ENCODE measurements around the gene NEU4.
"Not testable (repeated sequence)": the region's sequence is repeated elsewhere in the genome, so short reads cannot be mapped to it uniquely, and the experiment has no call there.

NEU4 gene

GRCh38 chr2:241777170-241777685 is 31.8 kb upstream of the NEU4 start:
- no peak for TF ChIP-seq CTCF (IDR thresholded peaks at IDR 0.05; ENCODE audit: unreplicated experiment in 3 of 3)
- Mint-ChIP-seq H3K9me3 (peaks cover 7% of the 10 kb centered on the region), H3K4me1 (peaks cover 3% of the 10 kb centered on the region), H3K27me3 (ENCODE audit: low read depth) (no peaks in the 10 kb centered on the region), H3K4me3 (no peak overlapping the region), H3K36me3 (ENCODE audit: low read depth) (no peaks in the 10 kb centered on the region), H3K27ac (no peak overlapping the region)

GRCh38 chr2:241777686-241778627 is 31.0 kb upstream of the NEU4 start:
- Mint-ChIP-seq H3K36me3 (ENCODE audit: low read depth) (no peaks in the 10 kb centered on the region), H3K4me3 (no peak overlapping the region), H3K9me3 (peaks cover 10% of the 10 kb centered on the region), H3K27me3 (ENCODE audit: low read depth) (no peaks in the 10 kb centered on the region), H3K4me1 (no peaks in the 10 kb centered on the region), H3K27ac (no peak overlapping the region)
- TF ChIP-seq CTCF (IDR thresholded peaks at IDR 0.05; ENCODE audit: unreplicated experiment in 3 of 3), result no peak

- Mint-ChIP-seq H3K27ac (no peak overlapping the region), H3K36me3 (ENCODE audit: low read depth) (no peaks in the 10 kb centered on the region), H3K4me3 (no peak overlapping the region), H3K27me3 (ENCODE audit: low read depth) (no peaks in the 10 kb centered on the region), H3K4me1 (no peaks in the 10 kb centered on the region), H3K9me3 (peaks cover 14% of the 10 kb centered on the region)
- no peak for TF ChIP-seq CTCF (IDR thresholded peaks at IDR 0.05; ENCODE audit: unreplicated experiment in 3 of 3)
These were observed 27.9 kb upstream of the NEU4 start for GRCh38 chr2:241780939-241781569.

- H3K4me3 Mint-ChIP-seq; H3K27ac Mint-ChIP-seq; H3K4me1 Mint-ChIP-seq; H3K36me3 Mint-ChIP-seq (ENCODE audit: low read depth); H3K27me3 Mint-ChIP-seq (ENCODE audit: low read depth): not testable (repeated sequence)
- peaks cover 22% of the 10 kb centered on the region for H3K9me3 Mint-ChIP-seq
These were observed 26.9 kb upstream of the NEU4 start for GRCh38 chr2:241782053-241782452.

GRCh38 chr2:241788135-241788534 is 20.9 kb upstream of the NEU4 start:
- Mint-ChIP-seq H3K36me3 (ENCODE audit: low read depth) (peaks cover 8% of the 10 kb centered on the region), H3K27me3 (ENCODE audit: low read depth) (no peaks in the 10 kb centered on the region), H3K4me1 (no peaks in the 10 kb centered on the region), H3K4me3 (no peak overlapping the region), H3K27ac (no peak overlapping the region), H3K9me3 (peaks cover 44% of the 10 kb centered on the region)
- TF ChIP-seq CTCF (IDR thresholded peaks at IDR 0.05; ENCODE audit: unreplicated experiment in 3 of 3), result no peak

GRCh38 chr2:241788572-241788971 is 20.4 kb upstream of the NEU4 start:
- Mint-ChIP-seq H3K9me3 (peaks cover 47% of the 10 kb centered on the region), H3K36me3 (ENCODE audit: low read depth) (peaks cover 8% of the 10 kb centered on the region), H3K4me1 (no peaks in the 10 kb centered on the region), H3K4me3 (no peak overlapping the region), H3K27me3 (ENCODE audit: low read depth) (no peaks in the 10 kb centered on the region), H3K27ac (no peak overlapping the region)
- no peak for TF ChIP-seq CTCF (IDR thresholded peaks at IDR 0.05; ENCODE audit: unreplicated experiment in 3 of 3)

GRCh38 chr2:241791385-241791784 is 17.6 kb upstream of the NEU4 start:
- H3K27me3 Mint-ChIP-seq (ENCODE audit: low read depth); H3K4me1 Mint-ChIP-seq; H3K27ac Mint-ChIP-seq; H3K36me3 Mint-ChIP-seq (ENCODE audit: low read depth); H3K4me3 Mint-ChIP-seq: not testable (repeated sequence)
- H3K9me3 Mint-ChIP-seq, result peaks cover 45% of the 10 kb centered on the region

Data from nephron (organoid).